Subcutaneous abdominal adipose tissue (tissue), 5 donors: Measurements from ENCODE around the gene CERT1.

ENCODE experiments used
- H3K27ac ChIP-seq: one replicate; pipeline ENCODE4 v1.7.0; 2013; ENCODE audit warnings: low read depth, mild to moderate bottlenecking, inconsistent platforms, low read length, moderate library complexity
- H3K27me3 ChIP-seq, 5 donors: one replicate each; pipeline ENCODE4 v1.7.0; 2013; ENCODE audit warnings: low read length in 5 of 5, inconsistent platforms in 1 of 5; ENCODE audit not compliant: control insufficient read depth in 5 of 5, insufficient read depth in 4 of 5
- H3K36me3 ChIP-seq, 5 donors: one replicate each; pipeline ENCODE4 v1.7.0; 2013; ENCODE audit warnings: low read length in 5 of 5; ENCODE audit not compliant: control insufficient read depth in 5 of 5, insufficient read depth in 5 of 5
- H3K4me1 ChIP-seq, 5 donors: one replicate each; pipeline ENCODE4 v1.7.0; 2013; ENCODE audit warnings: low read length in 5 of 5, mild to moderate bottlenecking in 3 of 5, moderate library complexity in 1 of 5; ENCODE audit not compliant: control insufficient read depth in 5 of 5, insufficient read depth in 5 of 5
- H3K4me3 ChIP-seq, 5 donors: one replicate each; pipeline ENCODE4 v1.7.0; 2013; ENCODE audit warnings: low read length in 5 of 5, low read depth in 1 of 5
- H3K9ac ChIP-seq, 5 donors: one replicate each; pipeline ENCODE4 v1.7.0; 2013; ENCODE audit warnings: low read length in 5 of 5, mild to moderate bottlenecking in 4 of 5, moderate library complexity in 3 of 5
- H3K9me3 ChIP-seq, 5 donors: one replicate each; pipeline ENCODE4 v1.7.0; 2013; ENCODE audit warnings: low read length in 5 of 5; ENCODE audit not compliant: control insufficient read depth in 5 of 5
- donor health status: healthy.
- donor health status: healthy.
- donor health status: healthy.
- donor health status: healthy.
- donor health status: healthy.

The CERT1 gene

DNA sequence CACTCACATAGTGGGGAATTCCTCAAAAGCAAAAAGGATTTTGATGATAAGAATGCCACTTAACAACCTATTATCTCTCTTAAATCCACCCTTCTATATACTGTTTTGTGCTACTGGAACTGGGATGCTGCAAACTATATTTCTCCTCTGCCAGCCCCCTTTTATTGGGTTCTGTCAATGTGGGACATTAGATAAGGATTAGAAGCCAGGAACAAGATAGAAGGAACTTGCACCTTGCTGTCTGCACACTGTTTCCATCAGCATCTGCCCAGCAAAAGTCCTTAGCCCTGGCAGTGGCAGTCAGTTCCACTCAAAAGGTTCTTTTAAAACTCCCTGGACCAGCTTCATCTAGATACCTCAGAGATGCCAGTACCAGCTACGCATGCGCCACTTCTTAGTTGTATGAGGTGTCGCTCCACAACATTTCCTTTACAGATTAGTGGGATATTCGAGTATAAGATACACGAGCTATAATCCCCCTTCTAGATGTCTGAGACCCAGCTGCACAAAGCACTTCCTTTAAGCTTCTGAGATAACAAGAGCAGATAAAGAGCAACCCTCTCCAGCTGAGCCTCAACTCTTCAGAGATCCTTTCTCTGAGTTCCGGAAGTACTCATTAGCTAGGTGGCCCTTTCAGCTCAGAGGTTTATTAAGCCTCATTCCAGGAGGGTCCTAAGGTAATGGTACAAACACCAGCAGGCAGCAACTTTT is 45.3 kb downstream of the CERT1 start:
- no peak overlapping the region for H3K27ac ChIP-seq
- H3K27me3 ChIP-seq = no peaks in the 10 kb centered on the region
- peaks cover 6 to 27% (median 21%) of the 10 kb centered on the region in 5 donors for H3K9me3 ChIP-seq
- peaks cover 0 to 4% (median 0%) of the 10 kb centered on the region in 5 donors for H3K36me3 ChIP-seq
- peaks cover 0 to 14% (median 4%) of the 10 kb centered on the region in 5 donors for H3K4me1 ChIP-seq
- H3K4me3 ChIP-seq = no peak overlapping the region
- H3K9ac ChIP-seq = no peak overlapping the region

- Histone ChIP-seq H3K27ac (no peak overlapping the region), H3K9me3 (peaks cover 6 to 21% (median 18%) of the 10 kb centered on the region in 5 donors)
These were observed 45.9 kb downstream of the CERT1 start for GRCh38 chr5:75465480-75465879.

GRCh38 chr5:75463726-75464125 is 47.7 kb downstream of the CERT1 start:
- Histone ChIP-seq H3K9me3 (peaks cover 6 to 9% (median 9%) of the 10 kb centered on the region in 5 donors), H3K27me3 (no peaks in the 10 kb centered on the region), H3K27ac (no peak overlapping the region), H3K9ac (no peak overlapping the region), H3K4me1 (peaks cover 0 to 14% (median 6%) of the 10 kb centered on the region in 5 donors), H3K36me3 (peaks cover 0 to 4% (median 0%) of the 10 kb centered on the region in 5 donors), H3K4me3 (no peak overlapping the region)

More at GRCh38 chr5:75465480-75465879, 45.9 kb downstream of the CERT1 start:
- H3K27me3 ChIP-seq = no peaks in the 10 kb centered on the region
- no peak overlapping the region for H3K9ac ChIP-seq
- H3K36me3 ChIP-seq = peaks cover 0 to 4% (median 0%) of the 10 kb centered on the region in 5 donors
- no peak overlapping the region for H3K4me3 ChIP-seq
- H3K4me1 ChIP-seq = peaks cover 0 to 14% (median 6%) of the 10 kb centered on the region in 5 donors

- no peak overlapping the region for H3K27ac ChIP-seq
- no peaks in the 10 kb centered on the region for H3K9me3 ChIP-seq
- H3K36me3 ChIP-seq = peaks cover 0 to 6% (median 5%) of the 10 kb centered on the region in 5 donors
- H3K4me3 ChIP-seq = no peak overlapping the region
- H3K4me1 ChIP-seq = peaks cover 0 to 14% (median 6%) of the 10 kb centered on the region in 5 donors
- H3K9ac ChIP-seq = no peak overlapping the region
- H3K27me3 ChIP-seq = no peaks in the 10 kb centered on the region
These were observed 49.8 kb downstream of the CERT1 start for GRCh38 chr5:75461679-75462078.

GRCh38 chr5:75460942-75461610 is 50.4 kb downstream of the CERT1 start:
- no peak overlapping the region for H3K9ac ChIP-seq
- H3K9me3 ChIP-seq = no peaks in the 10 kb centered on the region
- no peaks in the 10 kb centered on the region for H3K27me3 ChIP-seq
- no peak overlapping the region for H3K4me3 ChIP-seq
- peaks cover 0 to 6% (median 5%) of the 10 kb centered on the region in 5 donors for H3K36me3 ChIP-seq
- H3K27ac ChIP-seq = no peak overlapping the region
- peaks cover 0 to 14% (median 6%) of the 10 kb centered on the region in 5 donors for H3K4me1 ChIP-seq

DNA sequence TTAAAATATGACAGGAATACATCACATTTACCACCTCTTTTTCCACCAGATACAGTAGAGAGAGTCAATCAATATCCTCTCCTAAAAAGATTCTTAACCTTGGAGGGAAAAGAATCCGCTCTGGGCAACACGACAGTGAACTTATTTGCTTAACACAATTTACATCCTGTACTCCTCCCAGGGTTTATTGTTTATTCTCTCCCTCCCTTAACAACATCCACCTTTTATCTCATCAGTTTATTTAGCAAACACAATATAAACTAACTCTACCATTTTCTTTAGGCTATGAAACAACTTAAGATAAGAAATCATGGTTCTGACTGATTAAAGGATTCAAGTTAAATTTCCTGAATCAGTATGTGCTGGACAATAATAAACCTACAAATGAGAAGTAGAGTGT is 50.9 kb downstream of the CERT1 start:
- Histone ChIP-seq H3K9ac (no peak overlapping the region), H3K4me1 (peaks cover 0 to 12% (median 2%) of the 10 kb centered on the region in 5 donors), H3K36me3 (peaks cover 0 to 6% (median 3%) of the 10 kb centered on the region in 5 donors), H3K4me3 (no peak overlapping the region), H3K27me3 (no peaks in the 10 kb centered on the region), H3K9me3 (no peaks in the 10 kb centered on the region), H3K27ac (no peak overlapping the region)

GRCh38 chr5:75457691-75458090 is 53.7 kb downstream of the CERT1 start:
- H3K36me3 ChIP-seq = peaks cover 3 to 11% (median 7%) of the 10 kb centered on the region in 5 donors
- H3K4me1 ChIP-seq = peaks cover 0 to 2% (median 0%) of the 10 kb centered on the region in 5 donors
- H3K9me3 ChIP-seq = no peaks in the 10 kb centered on the region
- no peak overlapping the region for H3K9ac ChIP-seq
- no peaks in the 10 kb centered on the region for H3K27me3 ChIP-seq
- no peak overlapping the region for H3K4me3 ChIP-seq
- H3K27ac ChIP-seq = no peak overlapping the region

GRCh38 chr5:75457161-75457560 is 54.3 kb downstream of the CERT1 start:
- Histone ChIP-seq H3K4me3 (no peak overlapping the region), H3K27ac (no peak overlapping the region), H3K9me3 (no peaks in the 10 kb centered on the region), H3K9ac (no peak overlapping the region), H3K36me3 (peaks cover 3 to 11% (median 7%) of the 10 kb centered on the region in 5 donors), H3K4me1 (peaks cover 0 to 2% (median 0%) of the 10 kb centered on the region in 5 donors), H3K27me3 (no peaks in the 10 kb centered on the region)

GRCh38 chr5:75450069-75450468 is 61.4 kb downstream of the CERT1 start:
- Histone ChIP-seq H3K4me1 (no peaks in the 10 kb centered on the region), H3K36me3 (peaks cover 3 to 9% (median 4%) of the 10 kb centered on the region in 5 donors), H3K4me3 (no peak overlapping the region), H3K9ac (no peak overlapping the region), H3K9me3 (peaks cover 0 to 16% (median 5%) of the 10 kb centered on the region in 5 donors), H3K27me3 (no peaks in the 10 kb centered on the region), H3K27ac (no peak overlapping the region)

GRCh38 chr5:75446068-75446467 is 65.4 kb downstream of the CERT1 start:
- H3K4me3 ChIP-seq = no peak overlapping the region

More at GRCh38 chr5:75446068-75446467, 65.4 kb downstream of the CERT1 start:
- peaks cover 0 to 16% (median 9%) of the 10 kb centered on the region in 5 donors for H3K9me3 ChIP-seq
- no peak overlapping the region for H3K27ac ChIP-seq
- no peak overlapping the region for H3K9ac ChIP-seq
- H3K27me3 ChIP-seq = no peaks in the 10 kb centered on the region
- H3K4me1 ChIP-seq = no peaks in the 10 kb centered on the region
- H3K36me3 ChIP-seq = peaks cover 0 to 5% (median 0%) of the 10 kb centered on the region in 5 donors
